T-helper 17 cell (primary cell): Measurements from ENCODE around the gene INO80. TPM values are rescaled to one million over a fixed set of nuclear protein-coding genes. Genes with fewer than 3 reads are reported as not detected.

Source experiments
- ATAC-seq: fragments of 150-1000 bp; cut with Tn5 transposase; 2 replicates; pipeline ENCODE4 v1.10.0; 2021; ENCODE audit warnings: mild to moderate bottlenecking, moderate library complexity
- DNase-seq, 3 donors: peaks; one replicate each; pipeline versions ENCODE4 v3.0.0 to v3.0.0-alpha.2; 2020 to 2021
- H3K9me3 ChIP-seq: one replicate; pipeline ENCODE4 v1.7.0; 2013; ENCODE audit warnings: low read length, mild to moderate bottlenecking; ENCODE audit not compliant: control insufficient read depth, poor library complexity, severe bottlenecking
- H3K27ac Mint-ChIP-seq: one replicate; pipeline ENCODE4 v1.8.0; 2022; ENCODE audit warnings: mild to moderate bottlenecking, moderate library complexity, mixed read lengths
- H3K27me3 Mint-ChIP-seq: one replicate; pipeline ENCODE4 v1.8.0; 2022; ENCODE audit warnings: mixed read lengths
- H3K36me3 Mint-ChIP-seq: one replicate; pipeline ENCODE4 v1.8.0; 2022; ENCODE audit warnings: low read depth, mixed read lengths
- H3K4me1 Mint-ChIP-seq: one replicate; pipeline ENCODE4 v1.8.0; 2022; ENCODE audit warnings: mild to moderate bottlenecking, mixed read lengths
- H3K4me3 Mint-ChIP-seq: one replicate; pipeline ENCODE4 v1.8.0; 2022; ENCODE audit warnings: mild to moderate bottlenecking, moderate library complexity, mixed read lengths
- total RNA-seq, 4 donors: library from RNA in 2 of 4; stranded (reverse) in 2 of 4; gene quantifications; one replicate each; pipeline ENCODE4 v1.2.3 and lab custom pipeline; 2022 to 2026

Gene INO80
- total RNA-seq, 2 donors from 2014 or later, result 28.5 to 37.5 TPM

GRCh38 chr15:41024885-41025284 lies 91.2 kb downstream of the INO80 start:
- Mint-ChIP-seq H3K4me1 (peaks cover 5% of the 10 kb centered on the region), H3K27me3 (no peaks in the 10 kb centered on the region), H3K27ac (no peak overlapping the region), H3K4me3 (no peak overlapping the region), H3K36me3 (peaks cover 4% of the 10 kb centered on the region)
- DNase-seq, result no peak
- no peaks in the 10 kb centered on the region for H3K9me3 ChIP-seq
- ATAC-seq, result no peak

DNA sequence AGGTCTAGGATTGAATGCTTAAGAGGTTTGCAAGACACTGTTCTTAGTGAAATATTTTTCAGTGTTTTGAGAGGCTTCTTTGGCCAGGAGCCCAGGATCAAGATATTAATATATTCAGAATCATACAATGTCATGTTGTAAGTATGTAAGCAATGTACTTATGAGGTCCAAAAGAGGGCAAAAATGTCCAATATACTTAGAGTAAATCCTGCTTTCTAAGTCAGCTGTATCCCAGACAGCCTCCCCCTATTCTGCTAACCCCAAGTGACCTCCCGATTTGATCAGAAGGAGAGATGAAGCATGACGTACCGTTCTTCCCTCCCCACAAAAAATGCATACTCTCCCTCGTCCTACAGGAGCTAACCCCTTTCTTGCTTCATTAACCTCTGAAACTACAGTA lies 91.9 kb downstream of the INO80 start:
- H3K27me3 Mint-ChIP-seq, result no peaks in the 10 kb centered on the region
- no peak for ATAC-seq
- no peak overlapping the region for H3K27ac Mint-ChIP-seq
- peaks cover 5% of the 10 kb centered on the region for H3K4me1 Mint-ChIP-seq
- H3K9me3 ChIP-seq, result no peaks in the 10 kb centered on the region
- no peak overlapping the region for H3K4me3 Mint-ChIP-seq
- peaks cover 4% of the 10 kb centered on the region for H3K36me3 Mint-ChIP-seq
- DNase-seq, result no peak

DNA sequence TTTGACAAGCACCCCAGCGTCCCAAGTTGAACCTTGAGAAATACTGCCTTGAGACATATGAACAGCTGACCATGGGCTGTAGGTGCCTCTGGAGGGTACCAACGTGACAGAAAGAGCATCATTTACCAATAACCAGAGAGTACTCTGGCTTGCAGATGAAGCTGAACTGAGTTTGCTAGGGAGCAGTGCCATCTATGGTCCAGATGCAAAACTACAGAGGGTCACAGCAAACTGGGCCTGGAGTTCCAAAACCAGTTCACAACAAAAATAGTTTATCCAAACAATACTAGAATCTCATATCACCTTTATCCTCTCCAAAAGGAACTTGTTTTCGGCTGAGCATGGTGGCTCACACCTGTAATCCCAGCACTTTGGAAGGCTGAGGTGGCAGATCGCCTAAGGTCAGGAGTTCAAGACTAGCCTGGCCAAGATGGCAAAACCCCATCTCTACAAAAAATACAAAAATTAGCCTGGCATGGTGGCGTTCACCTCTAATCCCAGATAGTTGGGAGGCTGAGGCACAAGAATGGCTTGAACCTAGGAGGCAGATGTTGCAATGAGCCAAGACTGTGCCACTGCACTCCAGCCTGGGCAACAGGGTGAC lies 93.5 kb downstream of the INO80 start:
- peak in 1 of 3 donors; percentile 16 for DNase-seq
- peaks cover 4% of the 10 kb centered on the region for H3K36me3 Mint-ChIP-seq
- peak overlapping the region; percentile 54 for H3K27ac Mint-ChIP-seq

GRCh38 chr15:41020829-41021228 lies 95.3 kb downstream of the INO80 start:
- no peak overlapping the region for H3K4me3 Mint-ChIP-seq
- H3K9me3 ChIP-seq, result no peaks in the 10 kb centered on the region
- peaks cover 2% of the 10 kb centered on the region for H3K36me3 Mint-ChIP-seq
- ATAC-seq (no peak), DNase-seq (no peak)
- no peaks in the 10 kb centered on the region for H3K27me3 Mint-ChIP-seq
- H3K27ac Mint-ChIP-seq, result peak overlapping the region; percentile 14
- peaks cover 9% of the 10 kb centered on the region for H3K4me1 Mint-ChIP-seq

More for the DNA sequence above, 93.5 kb downstream of the INO80 start:
- peak; percentile 60 for ATAC-seq
- Mint-ChIP-seq H3K27me3 (no peaks in the 10 kb centered on the region), H3K4me3 (no peak overlapping the region), H3K4me1 (peaks cover 7% of the 10 kb centered on the region)
- no peaks in the 10 kb centered on the region for H3K9me3 ChIP-seq

GRCh38 chr15:41020311-41020710 lies 95.8 kb downstream of the INO80 start:
- peaks cover 2% of the 10 kb centered on the region for H3K36me3 Mint-ChIP-seq
- no peak overlapping the region for H3K4me3 Mint-ChIP-seq

DNA sequence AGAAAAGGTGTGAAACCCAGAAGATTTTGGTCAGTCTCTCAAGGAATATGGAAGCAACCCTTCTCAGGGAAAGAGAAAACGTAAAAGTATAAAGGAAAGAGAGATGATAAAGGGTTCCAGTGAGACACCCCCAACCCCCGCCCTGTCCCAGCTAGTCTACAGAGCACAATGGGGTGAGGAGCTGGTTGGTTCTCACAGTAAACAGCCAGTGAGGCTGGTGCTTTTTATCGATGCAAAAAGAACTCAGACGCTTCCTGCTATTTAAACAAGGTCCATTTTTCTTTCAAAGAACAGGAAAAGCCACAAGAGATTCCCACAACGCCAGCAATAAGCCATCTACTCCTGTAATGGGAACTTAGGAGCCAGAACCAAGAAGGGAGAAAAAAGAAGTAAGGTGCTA lies 96.9 kb downstream of the INO80 start:
- no peak overlapping the region for H3K27ac Mint-ChIP-seq
- ATAC-seq, result no peak
- no peak for DNase-seq
- H3K27me3 Mint-ChIP-seq, result no peaks in the 10 kb centered on the region
- H3K4me1 Mint-ChIP-seq, result peaks cover 7% of the 10 kb centered on the region
- peaks cover 2% of the 10 kb centered on the region for H3K36me3 Mint-ChIP-seq
- no peak overlapping the region for H3K4me3 Mint-ChIP-seq
- no peaks in the 10 kb centered on the region for H3K9me3 ChIP-seq

More at GRCh38 chr15:41020311-41020710, 95.8 kb downstream of the INO80 start:
- H3K9me3 ChIP-seq, result no peaks in the 10 kb centered on the region
- ATAC-seq (no peak), DNase-seq (no peak)
- Mint-ChIP-seq H3K27ac (peak overlapping the region; percentile 14), H3K27me3 (no peaks in the 10 kb centered on the region), H3K4me1 (peaks cover 7% of the 10 kb centered on the region)

- Mint-ChIP-seq H3K36me3 (peaks cover 2% of the 10 kb centered on the region), H3K4me3 (no peak overlapping the region), H3K27ac (no peak overlapping the region), H3K27me3 (no peaks in the 10 kb centered on the region), H3K4me1 (peaks cover 7% of the 10 kb centered on the region)
- H3K9me3 ChIP-seq, result no peaks in the 10 kb centered on the region
- ATAC-seq, result no peak
- no peak for DNase-seq
Measured at GRCh38 chr15:41018534-41018933, 97.5 kb downstream of the INO80 start.

GRCh38 chr15:41017066-41017735 lies 98.9 kb downstream of the INO80 start:
- Mint-ChIP-seq H3K4me1 (peaks cover 9% of the 10 kb centered on the region), H3K4me3 (no peak overlapping the region), H3K27ac (peak overlapping the region; percentile 39), H3K27me3 (no peaks in the 10 kb centered on the region), H3K36me3 (peaks cover 2% of the 10 kb centered on the region)
- no peaks in the 10 kb centered on the region for H3K9me3 ChIP-seq
- DNase-seq, result no peak
- no peak for ATAC-seq

DNA sequence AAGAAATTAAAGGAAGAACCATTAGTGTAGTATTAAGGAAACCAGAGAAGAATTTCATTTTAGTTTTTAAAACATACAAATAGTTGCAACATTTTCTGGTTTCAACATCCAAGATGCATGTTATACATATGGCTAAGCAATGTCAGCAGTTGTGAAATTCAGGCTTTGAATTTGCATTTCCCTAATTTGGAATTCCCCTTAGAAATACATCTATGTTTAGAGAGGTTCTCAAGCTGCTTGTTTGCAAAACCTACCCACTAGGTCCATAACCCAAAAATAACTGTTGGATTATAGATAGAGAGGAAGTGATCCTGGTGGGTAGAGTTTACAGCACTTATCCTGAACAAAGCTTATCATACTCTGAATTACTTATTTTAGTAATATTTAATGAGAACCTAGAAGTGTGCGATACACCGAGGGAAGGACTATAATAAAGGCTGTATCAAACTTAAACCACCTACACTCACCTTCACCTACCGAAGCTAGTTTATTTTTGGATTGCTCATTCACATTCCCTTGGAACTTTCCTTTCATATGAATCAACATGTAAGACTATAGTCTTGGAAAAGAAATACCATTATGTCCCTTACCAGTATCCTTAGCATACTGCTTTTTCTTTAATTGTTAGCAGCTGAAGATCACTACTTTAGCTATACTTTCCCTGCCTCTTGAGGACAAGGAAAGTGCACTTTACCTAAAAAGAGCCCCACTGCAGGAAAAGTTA lies 102.2 kb downstream of the INO80 start:
- Mint-ChIP-seq H3K4me3 (no peak overlapping the region), H3K4me1 (peaks cover 9% of the 10 kb centered on the region), H3K27ac (no peak overlapping the region), H3K27me3 (no peaks in the 10 kb centered on the region), H3K36me3 (peaks cover 4% of the 10 kb centered on the region)
- no peak for ATAC-seq
- no peak for DNase-seq
- H3K9me3 ChIP-seq, result no peaks in the 10 kb centered on the region

- no peaks in the 10 kb centered on the region for H3K9me3 ChIP-seq
- Mint-ChIP-seq H3K4me1 (peaks cover 10% of the 10 kb centered on the region), H3K36me3 (peaks cover 2% of the 10 kb centered on the region), H3K27me3 (no peaks in the 10 kb centered on the region), H3K27ac (peak overlapping the region; percentile 27), H3K4me3 (no peak overlapping the region)
- no peak for DNase-seq
- ATAC-seq, result no peak
Measured at GRCh38 chr15:41011055-41011815, 104.8 kb downstream of the INO80 start.

DNA sequence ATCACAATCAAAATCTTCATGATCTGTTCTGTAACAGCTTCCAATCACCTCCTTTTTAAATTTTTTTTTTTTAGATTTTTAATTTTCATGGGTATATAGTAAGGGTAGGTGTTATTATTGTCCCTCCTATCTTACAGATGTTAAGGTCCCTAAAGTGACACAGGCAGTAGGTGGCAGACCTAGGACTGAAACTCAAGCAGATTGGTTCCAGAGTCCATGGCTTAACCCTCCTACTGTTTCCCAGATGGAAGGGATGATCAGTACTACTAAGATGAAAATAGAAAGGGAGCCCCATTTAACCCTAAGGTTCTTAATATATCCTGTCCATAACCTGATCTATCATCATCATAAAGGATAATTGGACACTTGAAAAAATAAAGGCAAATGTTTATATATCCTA lies 105.7 kb downstream of the INO80 start:
- H3K27me3 Mint-ChIP-seq, result no peaks in the 10 kb centered on the region
- no peak for ATAC-seq
- H3K4me1 Mint-ChIP-seq, result peaks cover 10% of the 10 kb centered on the region
- no peak overlapping the region for H3K4me3 Mint-ChIP-seq
- DNase-seq, result no peak
- peak overlapping the region; percentile 27 for H3K27ac Mint-ChIP-seq
- H3K9me3 ChIP-seq, result no peaks in the 10 kb centered on the region
- peaks cover 2% of the 10 kb centered on the region for H3K36me3 Mint-ChIP-seq

- ATAC-seq (no peak), DNase-seq (no peak)
- no peaks in the 10 kb centered on the region for H3K9me3 ChIP-seq
- H3K4me3 Mint-ChIP-seq, result no peak overlapping the region
- H3K27ac Mint-ChIP-seq, result no peak overlapping the region
- peaks cover 2% of the 10 kb centered on the region for H3K36me3 Mint-ChIP-seq
- peaks cover 8% of the 10 kb centered on the region for H3K4me1 Mint-ChIP-seq
- no peaks in the 10 kb centered on the region for H3K27me3 Mint-ChIP-seq
Measured at GRCh38 chr15:41006479-41006878, 109.6 kb downstream of the INO80 start.

DNA sequence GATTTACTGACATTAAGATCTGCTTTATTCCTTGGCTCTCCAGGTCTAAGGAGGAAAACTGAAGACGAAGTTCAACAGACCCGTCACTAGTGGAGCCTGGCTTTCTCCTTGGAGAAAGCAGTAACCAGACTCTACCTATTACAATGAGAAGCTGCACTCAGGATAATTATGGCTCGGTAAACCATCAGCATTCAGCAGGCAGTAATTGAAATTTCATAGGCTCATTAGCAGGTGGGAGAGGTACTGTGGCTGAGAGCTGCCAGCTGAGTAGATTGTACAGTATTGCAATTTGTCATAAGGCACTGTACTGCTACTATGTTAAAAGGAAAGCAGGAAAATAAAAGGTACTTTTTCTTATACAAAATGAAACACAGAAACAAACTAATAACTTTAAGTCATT lies 111.6 kb downstream of the INO80 start:
- Mint-ChIP-seq H3K4me1 (peaks cover 8% of the 10 kb centered on the region), H3K27me3 (no peaks in the 10 kb centered on the region), H3K4me3 (no peak overlapping the region), H3K36me3 (no peaks in the 10 kb centered on the region), H3K27ac (no peak overlapping the region)
- DNase-seq (no peak), ATAC-seq (no peak)
- no peaks in the 10 kb centered on the region for H3K9me3 ChIP-seq
